AG08396 (cell line): ENCODE results near the gene SOWAHD.
"Not testable (repeated sequence)": the region's sequence is repeated elsewhere in the genome, so short reads cannot be mapped to it uniquely, and the experiment has no call there.

Experiments used
- DNase-seq: peaks from one replicate; pipeline ENCODE4 v3.0.0; 2012; ENCODE audit warnings: low spot score, mixed read lengths

SOWAHD gene

GRCh38 chrX:119757979-119758730 is at the start of gene SOWAHD:
SOWAHD (plus strand) TSS chrX:119758588; CDS start chrX:119758668, 80 bp downstream.
- no peak for DNase-seq

- DNase-seq = no peak
These were observed 49.5 kb upstream of the SOWAHD start for GRCh38 chrX:119708936-119709335.

- DNase-seq = no peak
These were observed 48.8 kb upstream of the SOWAHD start for GRCh38 chrX:119709630-119710029.

GRCh38 chrX:119721487-119721886 is 36.9 kb upstream of the SOWAHD start:
- no peak for DNase-seq

GRCh38 chrX:119721926-119722325 is 36.5 kb upstream of the SOWAHD start:
- no peak for DNase-seq

GRCh38 chrX:119726900-119727555 is 31.4 kb upstream of the SOWAHD start:
- no peak for DNase-seq

GRCh38 chrX:119728487-119728886 is 29.9 kb upstream of the SOWAHD start:
- DNase-seq = no peak

- DNase-seq = peak; percentile 43
These were observed 28.8 kb upstream of the SOWAHD start for GRCh38 chrX:119729408-119730201.

GRCh38 chrX:119734897-119735339 is 23.5 kb upstream of the SOWAHD start:
- DNase-seq = no peak

- DNase-seq = no peak
These were observed 22.9 kb upstream of the SOWAHD start for GRCh38 chrX:119735467-119735866.

GRCh38 chrX:119736206-119736764 is 22.1 kb upstream of the SOWAHD start:
- no peak for DNase-seq

- no peak for DNase-seq
These were observed 19.6 kb upstream of the SOWAHD start for GRCh38 chrX:119738742-119739141.

GRCh38 chrX:119745283-119745848 is 13.0 kb upstream of the SOWAHD start:
- no peak for DNase-seq

- not testable (repeated sequence) for DNase-seq
These were observed 8.3 kb upstream of the SOWAHD start for GRCh38 chrX:119750131-119750530.

- not testable (repeated sequence) for DNase-seq
These were observed 7.6 kb upstream of the SOWAHD start for GRCh38 chrX:119750751-119751150.

GRCh38 chrX:119753001-119753400 is 5.4 kb upstream of the SOWAHD start:
- DNase-seq = no peak

GRCh38 chrX:119753639-119754257 is 4.6 kb upstream of the SOWAHD start:
- no peak for DNase-seq

- DNase-seq = no peak
These were observed 2.3 kb upstream of the SOWAHD start for GRCh38 chrX:119755981-119756533.

GRCh38 chrX:119756926-119757635 is 1.3 kb upstream of the SOWAHD start:
- DNase-seq = no peak

- no peak for DNase-seq
These were observed 776 bp upstream of the SOWAHD start for GRCh38 chrX:119757646-119757978.
